ENCODE results near the gene MYL5. TPM values are rescaled to one million over a fixed set of nuclear protein-coding genes. Genes with fewer than 3 reads are reported as not detected.

Gene MYL5
- total and polyA plus RNA-seq, 2 of the 13 experiments (the other 11 are each of a cell fraction or from before 2014, with no cell fraction given): 6.5 to 16.0 TPM

GRCh38 chr4:706834-707598, 32.7 kb downstream of the MYL5 start (continued):
- TF ChIP-seq, protein P1, sequence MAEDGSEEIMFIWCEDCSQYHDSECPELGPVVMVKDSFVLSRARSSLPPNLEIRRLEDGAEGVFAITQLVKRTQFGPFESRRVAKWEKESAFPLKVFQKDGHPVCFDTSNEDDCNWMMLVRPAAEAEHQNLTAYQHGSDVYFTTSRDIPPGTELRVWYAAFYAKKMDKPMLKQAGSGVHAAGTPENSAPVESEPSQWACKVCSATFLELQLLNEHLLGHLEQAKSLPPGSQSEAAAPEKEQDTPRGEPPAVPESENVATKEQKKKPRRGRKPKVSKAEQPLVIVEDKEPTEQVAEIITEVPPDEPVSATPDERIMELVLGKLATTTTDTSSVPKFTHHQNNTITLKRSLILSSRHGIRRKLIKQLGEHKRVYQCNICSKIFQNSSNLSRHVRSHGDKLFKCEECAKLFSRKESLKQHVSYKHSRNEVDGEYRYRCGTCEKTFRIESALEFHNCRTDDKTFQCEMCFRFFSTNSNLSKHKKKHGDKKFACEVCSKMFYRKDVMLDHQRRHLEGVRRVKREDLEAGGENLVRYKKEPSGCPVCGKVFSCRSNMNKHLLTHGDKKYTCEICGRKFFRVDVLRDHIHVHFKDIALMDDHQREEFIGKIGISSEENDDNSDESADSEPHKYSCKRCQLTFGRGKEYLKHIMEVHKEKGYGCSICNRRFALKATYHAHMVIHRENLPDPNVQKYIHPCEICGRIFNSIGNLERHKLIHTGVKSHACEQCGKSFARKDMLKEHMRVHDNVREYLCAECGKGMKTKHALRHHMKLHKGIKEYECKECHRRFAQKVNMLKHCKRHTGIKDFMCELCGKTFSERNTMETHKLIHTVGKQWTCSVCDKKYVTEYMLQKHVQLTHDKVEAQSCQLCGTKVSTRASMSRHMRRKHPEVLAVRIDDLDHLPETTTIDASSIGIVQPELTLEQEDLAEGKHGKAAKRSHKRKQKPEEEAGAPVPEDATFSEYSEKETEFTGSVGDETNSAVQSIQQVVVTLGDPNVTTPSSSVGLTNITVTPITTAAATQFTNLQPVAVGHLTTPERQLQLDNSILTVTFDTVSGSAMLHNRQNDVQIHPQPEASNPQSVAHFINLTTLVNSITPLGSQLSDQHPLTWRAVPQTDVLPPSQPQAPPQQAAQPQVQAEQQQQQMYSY (CRISPR knock-in tag; IDR thresholded peaks at IDR 0.05): no peak
- TF ChIP-seq SIN3B (IDR thresholded peaks at IDR 0.05; ENCODE audit: low read length) (no peak), HBP1 (CRISPR knock-in tag; IDR thresholded peaks at IDR 0.05; ENCODE audit: low read depth) (no peak), AGO1 (IDR thresholded peaks at IDR 0.05; ENCODE audit: low read depth, low read length, poor library complexity, severe bottlenecking) (no peak), ZNF101 (CRISPR knock-in tag; IDR thresholded peaks at IDR 0.05; ENCODE audit: borderline replicate concordance, low read depth) (no peak)
